Motor neuron (in vitro differentiated cells): ENCODE results near the gene GANAB. TPM values are rescaled to one million over a fixed set of nuclear protein-coding genes. Genes with fewer than 3 reads are reported as not detected.

Experiments used
- ATAC-seq, 8 experiments: fragments of 200-7000 bp; cut with Tn5 transposase; replicated peaks in 6 of 8; 2 replicates each; pipeline ENCODE4 v1.8.0; 2021; ENCODE audit warnings: mild to moderate bottlenecking in 8 of 8, moderate library complexity in 8 of 8
- H3K27ac ChIP-seq, 2 donors: fragments of 250-450 bp; sonication (Bioruptor Pico); 2 replicates each; pipeline ENCODE4 v1.9.0; 2021; ENCODE audit warnings: antibody characterized with exemption in 2 of 2, mild to moderate bottlenecking in 2 of 2, moderate library complexity in 1 of 2
- H3K4me1 ChIP-seq, 2 donors: fragments of 250-450 bp; sonication (Bioruptor Pico); replicated peaks in 1 of 2; 2 replicates each; pipeline ENCODE4 v1.6.1; 2021; ENCODE audit warnings: antibody characterized with exemption in 2 of 2, mild to moderate bottlenecking in 2 of 2, moderate library complexity in 1 of 2
- H3K4me3 ChIP-seq, 5 donors: fragments of 250-450 bp; sonication (Bioruptor Pico); 2 replicates each; pipeline ENCODE4 v1.9.0; 2021; ENCODE audit warnings: antibody characterized with exemption in 5 of 5, mild to moderate bottlenecking in 5 of 5, moderate library complexity in 4 of 5
- WGBS, 10 experiments: fragments of 450-650 bp; shearing (Covaris generic); methylation state at CpG; one replicate each; pipeline ENCODE4 v1.0.0; 2022; 5-methylcytosine and 5-hydroxymethylcytosine counted together
- in situ Hi-C, 9 experiments: fragments of 400-800 bp; cut with MboI; loops; one replicate each; pipeline ENCODE4 v1.15.0; 2021; ENCODE audit warnings: low sequenced_read_pairs in 9 of 9, low pct_unique_long_range_greater_than_20kb in 2 of 9; ENCODE audit not compliant: unreplicated experiment in 9 of 9
- total RNA-seq, 8 experiments: library from RNA; unstranded; fragments of 300-600 nt; gene quantifications; 2 replicates each; pipeline versions ENCODE4 v1.2.3 to v1.2.4, GENCODE V29; 2022

Gene GANAB
- total RNA-seq, 8 experiments from 2014 or later: 97.8 to 296 (median 172) TPM

DNA sequence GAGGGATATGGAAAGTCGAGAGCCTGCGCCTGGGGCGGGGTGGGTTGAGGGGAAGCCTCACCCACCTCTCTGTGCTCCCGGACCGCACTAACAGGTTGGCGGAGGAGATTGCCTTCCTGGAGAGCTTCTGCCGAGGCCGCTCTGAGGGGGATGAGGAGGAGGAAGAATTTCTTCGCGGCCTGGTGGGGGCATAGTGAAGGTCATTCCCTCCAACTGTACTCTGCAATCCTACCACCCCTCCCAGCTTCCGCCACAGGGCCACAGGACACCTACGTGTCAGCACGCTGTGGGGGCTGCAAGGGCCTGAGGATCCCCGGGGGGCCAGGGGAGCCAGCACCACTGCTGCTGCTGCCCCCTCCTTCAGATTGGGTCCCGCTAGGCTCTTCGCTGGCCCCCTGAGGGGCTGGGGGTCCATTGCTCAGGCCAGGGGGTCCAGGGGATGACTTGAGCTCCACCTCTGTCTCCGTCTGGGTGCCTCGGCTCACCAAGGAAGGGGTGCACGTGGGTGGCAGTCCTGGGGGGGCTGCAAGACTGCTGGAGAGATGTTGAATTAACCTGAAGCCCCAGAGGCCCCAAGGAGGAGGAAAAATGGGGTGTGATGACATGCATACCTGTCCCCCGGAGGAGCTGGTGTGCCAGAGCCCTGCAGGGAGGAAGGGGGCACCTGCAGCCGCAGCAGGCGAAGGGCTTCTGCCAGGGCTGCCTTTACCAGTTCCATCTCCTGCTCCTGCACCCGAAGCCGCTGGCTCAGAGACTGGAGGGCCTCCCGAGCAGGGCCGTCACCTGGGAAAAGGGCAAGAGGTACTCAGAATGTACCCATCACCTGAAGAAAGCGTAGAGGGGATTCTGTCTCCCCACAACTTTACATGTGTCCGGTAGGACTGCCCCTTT is 35.4 kb downstream of the GANAB start:
- Histone ChIP-seq H3K4me1 (peaks cover 2 to 3% of the 10 kb centered on the region in 2 donors), H3K4me3 (peak overlapping the region in 3 of 5 donors; percentile 35 to 46 (median 44)), H3K27ac (no peak overlapping the region)
- in situ Hi-C loops: no loop called here
- no peak for ATAC-seq
- 28 to 80% (median 53%) methylated on average over 1 to 3 of the region's 28 CpGs; no CpG with 5 or more reads in 5 of the 10 experiments for WGBS, 10 experiments

DNA sequence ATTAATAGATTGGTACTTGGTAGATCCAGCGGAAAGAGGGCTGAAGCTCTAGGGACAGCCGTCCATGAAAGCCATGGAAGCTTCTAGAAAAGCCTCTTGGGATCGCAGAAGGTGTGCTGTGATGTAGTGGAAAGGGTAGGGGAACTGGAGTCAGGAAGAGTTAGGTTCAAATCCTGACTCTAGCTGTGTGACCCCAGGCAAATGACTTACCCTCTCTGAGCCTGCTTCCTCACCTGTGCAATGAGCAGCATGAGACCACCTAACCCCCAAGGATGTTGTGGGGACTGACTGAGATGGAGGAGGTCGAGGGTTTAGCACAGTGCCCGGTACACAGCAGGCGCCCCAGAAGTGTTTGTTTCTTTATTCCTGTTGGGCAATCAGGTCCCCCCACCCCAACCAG is 36.0 kb downstream of the GANAB start:
- 60 to 96% (median 92%) methylated on average over 2 to 3 of the region's 6 CpGs; no CpG with 5 or more reads in 5 of the 10 experiments for WGBS, 10 experiments
- in situ Hi-C loops: no loop called here
- no peak for ATAC-seq
- Histone ChIP-seq H3K27ac (no peak overlapping the region), H3K4me1 (peaks cover 2 to 3% of the 10 kb centered on the region in 2 donors), H3K4me3 (no peak overlapping the region)

DNA sequence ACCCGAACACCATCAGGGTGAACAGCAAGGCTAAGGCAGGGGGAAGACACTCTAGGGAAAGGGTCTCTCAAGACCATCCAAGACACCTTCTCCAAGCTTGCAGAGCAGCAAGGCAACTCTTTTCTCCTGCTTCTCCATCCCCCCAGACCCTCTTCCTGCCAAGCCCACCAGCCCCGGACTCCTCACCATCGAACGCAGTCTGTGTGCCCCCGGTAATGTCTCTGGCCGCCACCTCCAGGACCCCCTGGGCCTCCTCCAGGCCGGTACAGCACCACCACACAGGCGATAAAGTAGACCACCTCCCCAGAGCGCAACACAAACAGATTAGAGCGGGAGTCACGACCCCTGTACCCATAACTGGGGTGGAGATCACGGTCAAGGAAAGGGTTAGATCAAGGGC is 37.6 kb downstream of the GANAB start:
- in situ Hi-C loops: no loop called here
- ATAC-seq: no peak
- 84 to 100% (median 85%) methylated on average over 1 to 6 of the region's 12 CpGs; no CpG with 5 or more reads in 6 of the 10 experiments for WGBS, 10 experiments
- H3K4me1 ChIP-seq: peaks cover 2 to 12% of the 10 kb centered on the region in 2 donors
- no peak overlapping the region for H3K4me3 ChIP-seq
- H3K27ac ChIP-seq: no peak overlapping the region

DNA sequence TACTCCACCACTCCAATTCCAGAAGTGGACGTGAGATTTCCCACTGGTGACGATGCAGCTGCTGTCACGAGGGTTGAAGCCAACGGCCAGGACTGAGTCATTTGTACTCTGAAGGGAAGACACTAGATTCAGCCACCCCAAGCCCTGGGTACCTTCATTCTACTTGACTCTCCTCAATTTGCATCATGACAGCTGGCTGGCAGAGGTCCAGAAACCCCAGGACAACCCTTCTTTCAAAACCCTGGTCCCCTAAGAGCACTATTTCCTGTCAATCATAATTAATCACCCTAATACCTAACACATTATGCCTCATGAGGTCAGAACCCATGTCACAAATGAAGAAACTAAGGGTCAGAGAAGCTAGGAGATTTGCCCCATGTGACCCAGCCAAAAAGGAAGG is 38.7 kb downstream of the GANAB start:
- no peak for ATAC-seq
- Histone ChIP-seq H3K4me1 (peaks cover 2 to 12% of the 10 kb centered on the region in 2 donors), H3K4me3 (no peak overlapping the region), H3K27ac (no peak overlapping the region)
- WGBS, 10 experiments: 40 to 100% (median 60%) methylated on average over 1 of the region's 4 CpGs; no CpG with 5 or more reads in 7 of the 10 experiments
- in situ Hi-C loops: no loop called here

DNA sequence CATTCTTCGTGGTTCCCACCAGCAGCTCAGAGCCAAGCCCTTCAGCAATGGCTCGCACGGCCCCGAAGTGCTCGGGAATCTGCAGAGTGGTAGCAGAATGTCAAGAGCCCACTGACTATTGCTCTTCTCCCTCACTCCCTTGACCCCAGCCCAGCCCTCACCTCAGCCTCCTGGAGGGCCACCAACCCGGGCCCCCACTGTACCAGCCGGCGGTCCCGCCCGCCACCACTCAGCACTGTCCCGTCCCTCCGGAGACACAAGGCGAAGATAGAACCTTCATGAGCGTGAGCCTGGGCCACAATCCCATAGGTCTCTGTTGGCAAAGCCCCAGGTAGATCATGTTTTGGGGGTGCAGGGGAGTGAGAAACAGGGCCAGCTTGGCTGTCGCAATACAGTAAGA is 40.5 kb downstream of the GANAB start:
- Histone ChIP-seq H3K27ac (no peak overlapping the region), H3K4me3 (no peak overlapping the region), H3K4me1 (peaks cover 0 to 11% of the 10 kb centered on the region in 2 donors)
- ATAC-seq: no peak
- 40 to 100% (median 100%) methylated on average over 1 of the region's 15 CpGs; no CpG with 5 or more reads in 6 of the 10 experiments for WGBS, 10 experiments
- in situ Hi-C loops: no loop called here

DNA sequence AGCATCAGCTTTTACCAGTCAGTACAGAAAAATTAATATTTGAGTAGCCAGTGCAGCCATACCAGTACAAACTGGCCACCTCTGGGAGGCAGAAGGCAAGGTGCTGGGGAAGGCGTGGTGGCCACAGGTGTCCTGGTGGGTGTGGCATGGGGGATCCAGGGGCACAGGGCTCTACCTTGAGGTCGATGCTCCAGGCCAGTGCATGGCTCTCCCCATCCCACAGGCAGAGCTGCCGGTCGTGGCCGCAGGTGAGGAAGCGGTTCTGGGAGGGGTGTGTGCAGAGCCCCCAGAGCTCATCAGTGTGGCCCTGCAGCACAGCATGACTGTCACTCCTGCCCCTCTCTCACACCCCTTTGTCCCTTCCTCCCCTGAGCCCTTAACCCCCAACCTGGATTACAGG is 40.9 kb downstream of the GANAB start:
- no peak for ATAC-seq
- Histone ChIP-seq H3K4me1 (peaks cover 0 to 11% of the 10 kb centered on the region in 2 donors), H3K4me3 (no peak overlapping the region), H3K27ac (no peak overlapping the region)
- in situ Hi-C loops: no loop called here
- 80 to 100% methylated on average over 1 of the region's 6 CpGs; no CpG with 5 or more reads in 8 of the 10 experiments for WGBS, 10 experiments

DNA sequence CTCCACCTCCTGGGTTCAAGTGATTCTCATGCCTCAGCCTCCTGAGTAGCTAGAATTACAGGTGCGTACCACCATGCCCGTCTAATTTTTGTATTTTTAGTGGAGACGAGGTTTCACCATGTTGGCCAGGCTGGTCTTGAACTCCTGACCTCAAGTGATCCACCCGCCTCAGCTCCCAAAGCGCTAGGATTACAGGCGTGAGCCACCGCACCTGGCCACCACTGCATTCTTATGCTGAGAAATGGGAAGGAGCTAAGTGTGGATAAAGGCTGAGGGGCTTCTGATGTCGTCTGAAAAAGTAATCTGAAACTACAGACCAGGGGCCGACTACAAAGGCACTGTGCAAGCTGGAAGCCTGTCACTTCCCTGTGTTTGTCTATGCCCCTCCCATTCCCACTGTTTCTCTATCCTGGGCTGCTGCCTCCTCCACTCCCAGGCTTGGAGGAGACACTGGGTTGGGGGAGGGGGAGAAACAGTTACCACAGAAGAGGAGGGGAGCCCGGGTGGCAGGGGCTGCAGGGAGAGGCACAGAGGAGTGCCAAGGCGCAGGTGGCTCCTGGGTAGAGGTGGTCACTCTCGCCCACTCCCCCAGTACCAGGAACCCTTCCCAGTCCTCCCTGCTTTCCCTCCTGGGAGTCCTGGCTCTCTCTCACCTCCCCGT is 41.8 kb downstream of the GANAB start:
- H3K27ac ChIP-seq: no peak overlapping the region
- peak in 1 of 8 experiments; percentile 2 for ATAC-seq
- peaks cover 9 to 17% of the 10 kb centered on the region in 2 donors for H3K4me1 ChIP-seq
- WGBS, 10 experiments: 28 to 73% (median 51%) methylated on average over 2 to 5 of the region's 13 CpGs; no CpG with 5 or more reads in 5 of the 10 experiments
- no peak overlapping the region for H3K4me3 ChIP-seq
- in situ Hi-C loops: no loop called here

DNA sequence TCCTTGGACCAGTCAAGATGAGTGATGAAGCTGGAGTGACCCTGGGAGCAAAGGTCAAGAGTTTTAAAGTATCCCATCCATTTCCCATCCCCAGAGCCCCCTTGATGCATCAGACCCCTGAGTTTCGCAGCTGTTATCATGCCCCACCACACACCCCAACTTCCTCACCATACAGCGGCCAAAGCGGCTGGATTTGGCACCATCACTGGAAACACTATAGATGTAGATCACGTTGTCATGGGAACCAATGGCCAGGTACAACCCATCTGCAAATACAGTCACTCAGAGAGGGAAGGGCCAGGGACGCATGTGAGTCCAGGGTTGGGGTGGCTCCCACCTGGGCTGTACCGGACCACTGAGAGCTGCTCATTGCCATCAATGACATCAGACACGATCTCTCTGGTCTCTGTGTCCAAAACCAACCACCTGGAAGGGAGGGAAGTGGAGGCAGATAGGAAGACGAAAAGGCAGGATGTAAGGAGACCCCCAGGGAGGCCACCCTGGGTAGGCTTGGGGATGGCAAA is 42.6 kb downstream of the GANAB start:
- Histone ChIP-seq H3K4me3 (no peak overlapping the region), H3K4me1 (peaks cover 14 to 22% of the 10 kb centered on the region in 2 donors), H3K27ac (no peak overlapping the region)
- WGBS, 10 experiments: 60 to 100% (median 98%) methylated on average over 1 to 4 of the region's 8 CpGs; no CpG with 5 or more reads in 2 of the 10 experiments
- no peak for ATAC-seq
- in situ Hi-C loops: no loop called here

DNA sequence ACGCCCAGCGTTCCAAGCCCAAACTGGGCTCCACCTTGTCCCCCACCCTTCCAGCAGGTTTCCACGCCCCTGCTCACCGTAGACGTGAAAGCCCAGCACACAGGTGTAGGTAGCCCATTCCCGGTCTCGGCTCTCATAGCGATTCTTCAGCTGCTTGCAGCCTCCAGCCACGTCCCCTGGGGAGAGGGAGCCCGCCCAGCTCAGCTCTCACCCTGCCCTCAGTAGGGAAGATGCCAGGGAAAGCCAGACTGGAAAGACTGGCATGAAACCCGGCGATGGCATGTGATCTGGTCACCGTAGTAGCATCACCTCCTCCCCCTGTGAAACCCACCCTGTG is 43.4 kb downstream of the GANAB start:
- no peak for ATAC-seq
- in situ Hi-C loops: no loop called here
- 65 to 100% (median 70%) methylated on average over 1 to 3 of the region's 13 CpGs; no CpG with 5 or more reads in 7 of the 10 experiments for WGBS, 10 experiments
- Histone ChIP-seq H3K4me3 (peak overlapping the region in 1 of 5 donors; percentile 73), H3K4me1 (peaks cover 18 to 25% of the 10 kb centered on the region in 2 donors), H3K27ac (no peak overlapping the region)

DNA sequence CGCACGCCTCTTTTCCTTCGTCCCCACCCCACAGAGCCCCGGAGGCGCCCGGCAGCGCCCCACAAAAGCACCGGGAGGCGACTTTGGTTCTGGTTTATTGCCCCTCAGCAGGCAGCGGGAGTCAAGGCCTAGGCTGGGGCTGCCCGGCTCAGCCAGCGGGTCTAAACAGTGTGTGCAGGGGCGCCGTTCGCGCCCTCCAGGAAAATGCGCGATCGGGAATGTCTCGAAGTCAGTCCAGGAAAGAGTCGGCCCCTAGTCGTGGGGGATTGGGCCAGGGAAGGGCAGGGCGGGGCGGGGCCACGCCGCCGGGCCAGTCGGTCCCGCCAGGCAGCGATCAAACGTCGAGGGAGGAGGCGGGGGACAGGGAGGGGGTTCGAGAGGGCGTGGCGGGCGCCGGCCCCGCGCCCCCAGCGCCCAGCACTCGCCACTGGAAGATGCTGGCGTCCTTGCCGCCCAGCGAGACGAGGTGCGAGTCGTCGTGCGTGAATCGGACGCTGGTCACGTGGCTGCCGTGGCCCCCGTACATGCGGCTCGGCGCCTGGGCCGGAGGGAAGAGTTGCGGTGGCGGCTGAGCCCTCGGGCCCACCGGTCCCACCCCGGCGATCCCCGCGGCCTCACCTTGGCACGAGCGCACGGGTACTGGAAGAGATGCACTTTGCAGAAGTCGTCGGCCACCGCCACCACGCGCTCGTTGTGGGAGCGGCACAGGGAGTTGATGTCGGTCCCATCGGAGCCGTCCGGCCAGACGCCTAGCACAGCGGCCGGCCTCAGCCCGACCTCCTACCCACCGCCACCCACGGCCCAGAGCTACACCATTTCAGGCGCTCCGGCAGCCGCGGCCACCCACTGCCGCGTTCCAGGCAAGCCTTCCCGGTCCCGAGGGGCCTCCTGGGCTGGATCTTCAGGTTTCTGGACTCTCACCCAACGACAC is 44.0 kb downstream of the GANAB start:
- peak overlapping the region; percentile 63 to 94 (median 73) for H3K4me3 ChIP-seq
- WGBS, 10 experiments: 0 to 37% (median 27%) methylated on average over 2 to 11 of the region's 96 CpGs; no CpG with 5 or more reads in 5 of the 10 experiments
- peak overlapping the region; percentile 45 to 50 for H3K27ac ChIP-seq
- peak in 6 of 8 experiments; percentile 14 to 52 (median 36) for ATAC-seq
- H3K4me1 ChIP-seq: peaks cover 18 to 25% of the 10 kb centered on the region in 2 donors
- in situ Hi-C loops: no loop called here

DNA sequence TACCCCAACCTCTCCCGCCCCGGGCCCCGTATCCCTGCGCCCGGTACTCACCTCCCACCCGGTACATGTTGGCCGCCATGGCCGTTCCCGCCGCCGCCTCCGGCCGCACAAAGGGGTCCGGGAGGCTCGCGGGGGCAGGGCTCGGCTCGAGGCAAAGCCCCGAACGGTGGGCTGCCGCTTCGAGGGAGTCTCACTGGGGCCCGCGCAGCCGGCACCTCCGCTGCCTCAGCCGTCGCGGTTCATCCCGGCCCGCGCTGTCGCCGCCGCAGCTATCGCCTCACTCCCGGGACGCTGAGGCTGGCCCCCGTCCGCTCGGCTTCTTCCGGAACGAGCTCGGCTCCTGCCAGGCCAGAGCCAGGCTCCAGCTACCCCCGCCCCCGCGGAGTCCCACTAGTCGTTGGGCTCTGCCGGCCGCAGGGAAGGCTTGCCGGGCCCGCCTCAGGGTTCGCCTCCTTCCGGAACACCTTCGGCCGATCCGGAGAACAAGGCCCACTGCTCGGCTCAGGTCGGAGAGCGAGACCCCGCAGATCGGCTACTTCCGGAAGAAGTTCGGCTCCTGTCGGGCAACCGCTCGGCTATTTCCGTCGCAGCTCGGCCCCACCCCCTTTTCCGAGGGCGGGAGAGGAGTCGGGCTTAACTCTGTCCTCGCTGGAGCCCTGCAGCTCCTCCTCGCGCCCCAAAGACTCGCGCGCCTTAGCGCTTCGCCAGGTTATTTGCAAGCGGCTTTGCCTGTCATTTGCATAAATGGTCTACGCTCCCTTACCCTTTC is 44.9 kb downstream of the GANAB start, which contains the start of gene MTA2:
MTA2 (minus strand) TSS at position 494 of the 769 bp plus-strand sequence; CDS start at position 79, 415 bp downstream.
- Histone ChIP-seq H3K4me1 (peaks cover 18 to 25% of the 10 kb centered on the region in 2 donors), H3K4me3 (peak within 1 kb of the TSS; percentile 63 to 94 (median 73)), H3K27ac (peak within 1 kb of the TSS; percentile 82 to 83)
- in situ Hi-C loops: no loop called here
- peak; percentile 76 to 94 (median 86) for ATAC-seq
- 0% methylated on average over 1 to 6 of the region's 83 CpGs; no CpG with 5 or more reads in 6 of the 10 experiments for WGBS, 10 experiments

DNA sequence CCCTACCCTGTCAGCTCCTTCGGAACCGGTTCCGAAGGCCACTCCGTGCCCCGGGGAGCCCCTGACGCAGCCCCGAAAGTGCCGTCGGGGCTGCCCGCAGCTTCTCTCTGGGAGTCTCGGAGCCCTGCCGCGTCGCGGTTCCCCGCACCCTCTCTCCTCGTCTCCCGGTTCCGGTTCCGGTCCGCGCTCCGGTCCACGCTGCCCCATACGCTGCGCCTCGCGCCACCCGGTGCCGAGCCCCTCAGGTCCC is 45.4 kb downstream of the GANAB start:
- H3K27ac ChIP-seq: peak overlapping the region; percentile 82 to 83
- in situ Hi-C loops: no loop called here
- peak overlapping the region; percentile 63 to 94 (median 73) for H3K4me3 ChIP-seq
- peak in 2 of 8 experiments; percentile 5 to 13 for ATAC-seq
- WGBS, 10 experiments: no CpG with 5 or more reads among the region's 30 CpGs
- peaks cover 18 to 25% of the 10 kb centered on the region in 2 donors for H3K4me1 ChIP-seq
